Adrenal gland (tissue), 5 donors: Measurements from ENCODE around the gene TBC1D1.

Experiments
- CTCF ChIP-seq, 6 experiments: fragments of 450-650 bp in 4 of 6; fragments of 200-600 bp in 2 of 6; sonication (generic) in 1 of 6; IDR thresholded peaks; 1 replicate in 5 of 6; 2 replicates in 1 of 6; pipeline versions ENCODE4 v1.5.1 to v1.8.0; 2016 to 2021; ENCODE audit warnings: antibody characterized with exemption in 6 of 6, mild to moderate bottlenecking in 2 of 6, moderate library complexity in 1 of 6
- POLR2A ChIP-seq, 2 donors: fragments of 450-650 bp; IDR thresholded peaks; one replicate each; pipeline ENCODE4 v1.6.1; 2017; ENCODE audit warnings: antibody characterized with exemption in 2 of 2, mild to moderate bottlenecking in 2 of 2, moderate library complexity in 1 of 2
- donor health status: DM: no; HTN: no; CAD: no.

- TF ChIP-seq CTCF (IDR thresholded peaks at IDR 0.05) (no peak), POLR2A (IDR thresholded peaks at IDR 0.05) (no peak)
Observed at GRCh38 chr4:37864786-37865185, 26.1 kb upstream of the TBC1D1 start.
